Dendritic cell treated with granulocyte-macrophage colony-stimulating factor and Interleukin-4, amounts not matched to agents 40 ng/mL and 50 ng/mL, for 4 days (primary cell): ENCODE data around the gene ILDR1.

Experiments used
- H3K27ac Mint-ChIP-seq: one replicate; pipeline ENCODE4 v1.8.0; 2022; ENCODE audit warnings: mild to moderate bottlenecking, mixed read lengths
- H3K27me3 Mint-ChIP-seq: one replicate; pipeline ENCODE4 v1.8.0; 2022; ENCODE audit warnings: mild to moderate bottlenecking, mixed read lengths
- H3K36me3 Mint-ChIP-seq: one replicate; pipeline ENCODE4 v1.8.0; 2022; ENCODE audit warnings: low read depth, mixed read lengths
- H3K4me1 Mint-ChIP-seq: one replicate; pipeline ENCODE4 v1.8.0; 2022; ENCODE audit warnings: low read depth, mixed read lengths
- H3K4me3 Mint-ChIP-seq: one replicate; pipeline ENCODE4 v1.8.0; 2022; ENCODE audit warnings: mild to moderate bottlenecking, moderate library complexity, mixed read lengths
- H3K9me3 Mint-ChIP-seq: one replicate; pipeline ENCODE4 v1.8.0; 2022; ENCODE audit warnings: mixed read lengths
- intact Hi-C: fragments of 100-400 bp; cut with micrococcal nuclease; formaldehyde crosslinking; loops from one replicate; pipeline ENCODE4 v1.15.0; 2022

The ILDR1 gene

DNA sequence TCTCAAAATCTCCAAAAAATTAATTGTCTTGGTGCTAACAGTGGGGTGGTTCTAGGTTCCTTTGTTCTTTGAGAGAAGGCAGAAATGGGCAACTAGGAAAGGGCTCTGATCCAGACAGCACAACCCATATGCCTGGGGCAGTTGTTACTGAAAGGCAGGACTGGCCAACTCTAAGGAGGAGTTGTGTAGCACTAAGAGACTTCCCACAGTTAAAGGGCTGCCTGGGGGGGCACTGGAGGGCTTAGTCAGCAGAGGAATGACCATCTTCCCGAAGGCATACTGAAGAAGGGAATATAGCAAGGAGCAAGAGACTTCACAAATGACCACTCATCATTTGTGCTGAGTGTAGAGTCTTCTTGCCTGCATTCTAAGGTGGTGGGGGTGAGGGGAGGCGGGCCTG, 15.8 kb downstream of the ILDR1 start:
- Mint-ChIP-seq H3K36me3 (no peaks in the 10 kb centered on the region), H3K4me3 (no peak overlapping the region), H3K27me3 (peaks cover 4% of the 10 kb centered on the region), H3K4me1 (peaks cover 60% of the 10 kb centered on the region), H3K27ac (peak overlapping the region; percentile 89), H3K9me3 (no peaks in the 10 kb centered on the region)
- intact Hi-C loops: loop anchor here (2.0 kb wide), 1 partner anchor 15 kb away; no protein-coding TSS in a partner anchor

DNA sequence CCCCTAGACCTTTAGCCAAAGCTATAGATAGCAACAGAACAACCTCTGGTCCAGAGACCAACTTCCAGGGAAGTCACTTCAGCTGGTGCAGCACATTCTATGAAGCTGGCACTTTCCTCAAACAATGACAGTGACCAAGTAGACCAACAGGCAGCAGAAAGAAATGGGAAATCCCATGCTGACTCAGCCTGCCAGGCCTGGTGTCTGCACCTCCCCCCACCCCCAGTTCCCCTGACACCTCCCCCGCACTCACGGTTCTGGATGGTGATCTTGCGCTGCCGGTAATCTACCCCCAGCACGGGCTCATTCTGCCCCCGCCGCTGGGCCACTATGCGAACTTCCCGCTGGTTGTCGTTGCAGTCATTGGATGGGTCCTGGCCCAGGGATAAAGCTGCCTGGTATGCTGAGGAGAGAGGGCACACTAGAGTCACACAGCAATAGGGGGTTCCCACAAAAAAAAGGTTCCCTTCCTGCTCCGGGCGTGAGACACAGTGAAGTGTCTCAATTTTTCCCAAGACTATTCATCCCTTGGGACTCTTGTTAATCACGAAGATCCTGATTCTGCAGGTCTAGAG, 17.0 kb downstream of the ILDR1 start:
- Mint-ChIP-seq H3K9me3 (no peaks in the 10 kb centered on the region), H3K4me3 (peak overlapping the region; percentile 52), H3K27ac (peak overlapping the region; percentile 89), H3K36me3 (no peaks in the 10 kb centered on the region), H3K27me3 (peaks cover 4% of the 10 kb centered on the region), H3K4me1 (peaks cover 64% of the 10 kb centered on the region)
- intact Hi-C loops: no loop called here

- H3K9me3 Mint-ChIP-seq: no peaks in the 10 kb centered on the region
- H3K4me3 Mint-ChIP-seq: no peak overlapping the region
- H3K36me3 Mint-ChIP-seq: no peaks in the 10 kb centered on the region
- H3K4me1 Mint-ChIP-seq: peaks cover 59% of the 10 kb centered on the region
- peak overlapping the region; percentile 89 for H3K27ac Mint-ChIP-seq
- peaks cover 4% of the 10 kb centered on the region for H3K27me3 Mint-ChIP-seq
- intact Hi-C loops: no loop called here
Observed at GRCh38 chr3:122004107-122004506, 17.9 kb downstream of the ILDR1 start.

GRCh38 chr3:122003606-122004005, 18.4 kb downstream of the ILDR1 start:
- intact Hi-C loops: no loop called here

GRCh38 chr3:122003112-122003511, 18.9 kb downstream of the ILDR1 start:
- H3K4me1 Mint-ChIP-seq: peaks cover 69% of the 10 kb centered on the region
- no peaks in the 10 kb centered on the region for H3K9me3 Mint-ChIP-seq
- no peaks in the 10 kb centered on the region for H3K36me3 Mint-ChIP-seq
- H3K27me3 Mint-ChIP-seq: peaks cover 3% of the 10 kb centered on the region
- H3K27ac Mint-ChIP-seq: peak overlapping the region; percentile 89
- peak overlapping the region; percentile 53 for H3K4me3 Mint-ChIP-seq
- intact Hi-C loops: no loop called here

More at GRCh38 chr3:122003606-122004005, 18.4 kb downstream of the ILDR1 start:
- H3K9me3 Mint-ChIP-seq: no peaks in the 10 kb centered on the region
- no peaks in the 10 kb centered on the region for H3K36me3 Mint-ChIP-seq
- peak overlapping the region; percentile 53 for H3K4me3 Mint-ChIP-seq
- peak overlapping the region; percentile 89 for H3K27ac Mint-ChIP-seq
- H3K27me3 Mint-ChIP-seq: peaks cover 3% of the 10 kb centered on the region
- peaks cover 64% of the 10 kb centered on the region for H3K4me1 Mint-ChIP-seq

DNA sequence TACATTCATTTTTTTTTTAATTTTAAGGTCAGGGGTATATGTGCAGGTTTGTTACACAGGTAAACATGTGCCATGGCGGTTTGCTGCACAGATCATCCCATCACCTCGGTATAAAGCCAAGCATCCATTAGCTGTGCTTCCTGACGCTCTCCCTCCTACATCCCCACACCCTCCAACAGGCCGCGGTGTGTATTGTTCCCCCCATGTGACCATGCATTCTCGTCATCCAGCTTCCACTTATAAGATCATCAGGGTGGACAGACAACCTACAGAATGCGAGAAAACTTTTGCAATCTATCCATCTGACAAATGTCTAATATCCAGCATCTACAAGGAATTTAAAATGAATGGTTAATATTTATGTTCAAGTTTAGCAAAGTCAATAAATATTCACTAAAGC, 19.4 kb downstream of the ILDR1 start:
- Mint-ChIP-seq H3K27me3 (peaks cover 3% of the 10 kb centered on the region), H3K4me3 (peak overlapping the region; percentile 21), H3K9me3 (no peaks in the 10 kb centered on the region), H3K36me3 (no peaks in the 10 kb centered on the region), H3K27ac (peak overlapping the region; percentile 89), H3K4me1 (peaks cover 74% of the 10 kb centered on the region)
- intact Hi-C loops: no loop called here

DNA sequence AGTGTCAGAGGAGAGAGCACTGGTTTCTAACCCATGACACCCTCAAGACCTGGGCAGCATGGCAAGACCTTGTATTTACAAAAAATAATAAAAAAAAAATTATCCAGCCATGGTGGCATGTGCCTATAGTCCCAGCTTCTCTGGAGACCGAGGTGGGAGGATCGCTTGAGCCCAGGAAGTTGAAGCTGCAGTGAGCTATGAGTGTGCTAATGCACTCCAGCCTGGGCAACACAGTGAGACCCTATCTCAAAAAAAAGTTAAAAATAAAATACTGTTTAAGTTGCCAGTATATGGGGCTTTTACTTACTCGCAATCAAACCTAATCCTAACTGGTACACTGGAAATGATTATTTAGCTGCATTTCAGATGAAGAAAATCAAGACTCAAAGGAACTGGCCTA, 20.2 kb downstream of the ILDR1 start:
- H3K4me1 Mint-ChIP-seq: peaks cover 80% of the 10 kb centered on the region

GRCh38 chr3:122000936-122001605, 21.0 kb downstream of the ILDR1 start:
- Mint-ChIP-seq H3K27ac (peak overlapping the region; percentile 60), H3K4me1 (peaks cover 80% of the 10 kb centered on the region), H3K36me3 (no peaks in the 10 kb centered on the region), H3K27me3 (peaks cover 3% of the 10 kb centered on the region), H3K4me3 (no peak overlapping the region), H3K9me3 (no peaks in the 10 kb centered on the region)
- intact Hi-C loops: no loop called here

More for the DNA sequence above, 20.2 kb downstream of the ILDR1 start:
- peaks cover 3% of the 10 kb centered on the region for H3K27me3 Mint-ChIP-seq
- intact Hi-C loops: no loop called here
- H3K36me3 Mint-ChIP-seq: no peaks in the 10 kb centered on the region
- no peak overlapping the region for H3K4me3 Mint-ChIP-seq
- no peaks in the 10 kb centered on the region for H3K9me3 Mint-ChIP-seq
- H3K27ac Mint-ChIP-seq: peak overlapping the region; percentile 89

DNA sequence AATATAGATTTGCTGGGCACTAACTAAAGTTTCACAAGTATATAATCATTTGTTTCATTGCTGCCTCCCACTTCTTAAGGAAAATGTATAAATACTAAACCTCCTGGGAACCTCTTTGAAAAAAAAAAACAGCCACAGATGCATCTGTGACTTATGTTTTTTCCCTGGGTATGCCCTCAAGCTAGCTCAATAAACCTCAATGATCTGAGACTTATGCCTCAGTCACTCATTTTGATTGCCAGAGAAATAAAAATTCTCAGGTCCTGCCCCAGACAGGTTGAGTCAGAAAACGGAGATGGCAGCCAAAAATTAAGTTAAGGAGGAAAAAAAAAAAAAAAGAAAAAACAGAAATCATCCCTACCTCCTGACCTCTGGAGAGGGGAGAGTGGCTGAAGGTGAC, 22.1 kb downstream of the ILDR1 start:
- intact Hi-C loops: loop anchor here (5.0 kb wide), 5 partner anchors 43 to 257 kb away; partner anchors contain the start of genes CD86 and GOLGB1
- Mint-ChIP-seq H3K4me1 (peaks cover 80% of the 10 kb centered on the region), H3K9me3 (no peaks in the 10 kb centered on the region), H3K36me3 (no peaks in the 10 kb centered on the region), H3K4me3 (no peak overlapping the region), H3K27me3 (no peaks in the 10 kb centered on the region), H3K27ac (no peak overlapping the region)

DNA sequence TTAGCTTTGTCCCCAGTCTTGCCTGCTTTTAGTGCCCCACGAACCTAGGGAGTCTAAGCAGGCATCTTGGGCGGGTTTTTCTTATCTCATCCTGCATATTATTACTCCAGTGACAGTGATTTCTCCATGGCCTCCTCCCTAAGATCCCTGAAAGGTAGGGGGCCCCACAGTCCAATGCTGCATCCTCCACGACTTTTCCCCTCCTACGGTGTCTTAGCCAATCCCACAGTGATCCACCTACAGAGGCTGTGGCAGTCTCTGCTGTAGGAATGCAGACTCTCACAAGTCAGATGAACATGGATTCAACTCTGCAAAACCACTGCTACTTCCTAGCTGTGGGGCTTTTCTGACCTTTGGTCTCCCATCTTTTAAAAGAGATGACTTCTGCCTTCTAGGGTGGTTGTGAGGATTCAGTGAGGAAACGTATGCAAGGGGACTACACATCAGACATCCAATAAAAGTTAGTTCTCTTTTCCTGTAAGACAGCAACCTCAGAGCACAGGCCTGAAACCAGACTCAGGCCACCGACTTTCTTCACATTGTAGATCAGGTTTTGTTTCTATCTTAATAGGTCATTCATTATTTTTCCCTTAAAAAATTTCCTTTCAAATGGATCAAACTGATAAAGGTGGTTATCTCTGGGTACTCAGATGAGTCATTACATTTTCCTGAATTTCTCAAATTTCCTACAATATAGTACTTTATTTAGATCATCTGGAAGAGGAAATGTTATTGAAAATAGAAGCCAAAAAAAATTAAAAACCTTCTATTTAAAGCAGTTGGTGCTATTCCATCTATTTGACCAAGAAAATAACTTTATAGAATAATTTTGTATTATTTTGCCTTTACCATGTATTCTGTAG, 23.2 kb downstream of the ILDR1 start:
- intact Hi-C loops: loop anchor here (5.0 kb wide), 5 partner anchors 42 to 258 kb away; partner anchors contain the start of genes CD86 and GOLGB1
- Mint-ChIP-seq H3K4me3 (peak overlapping the region; percentile 28), H3K36me3 (no peaks in the 10 kb centered on the region), H3K9me3 (no peaks in the 10 kb centered on the region), H3K4me1 (peaks cover 80% of the 10 kb centered on the region), H3K27ac (peak overlapping the region; percentile 79), H3K27me3 (no peaks in the 10 kb centered on the region)

DNA sequence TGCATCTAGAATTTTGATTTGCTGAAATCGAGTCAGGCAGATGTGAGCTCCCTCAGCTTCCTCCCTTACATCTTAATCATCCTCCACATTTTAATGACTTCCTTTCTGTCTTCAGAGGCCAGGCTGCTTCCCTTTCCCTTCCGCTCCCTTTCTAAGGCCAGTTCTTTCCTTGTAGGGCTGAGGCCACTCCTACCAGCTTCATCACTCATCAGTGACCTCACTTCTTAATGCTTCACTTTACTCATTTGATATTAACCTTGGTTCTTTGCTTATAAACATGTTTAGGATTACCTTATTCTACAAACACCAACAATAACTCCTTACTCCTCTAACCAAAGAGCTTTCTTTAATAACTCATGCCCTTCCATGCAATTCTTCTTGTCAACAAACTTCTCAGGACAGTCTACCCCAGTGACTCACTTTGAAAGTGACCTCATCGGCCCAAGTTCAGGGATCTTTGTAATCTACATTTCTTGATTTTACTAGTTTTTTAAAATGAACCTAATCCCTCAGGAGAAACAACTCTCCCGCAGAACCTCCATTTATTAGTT, 23.9 kb downstream of the ILDR1 start:
- H3K27me3 Mint-ChIP-seq: no peaks in the 10 kb centered on the region
- no peaks in the 10 kb centered on the region for H3K9me3 Mint-ChIP-seq
- H3K4me3 Mint-ChIP-seq: no peak overlapping the region
- peaks cover 80% of the 10 kb centered on the region for H3K4me1 Mint-ChIP-seq
- intact Hi-C loops: loop anchor here (5.0 kb wide), 5 partner anchors 41 to 259 kb away; partner anchors contain the start of genes CD86 and GOLGB1
- H3K27ac Mint-ChIP-seq: peak overlapping the region; percentile 79
- H3K36me3 Mint-ChIP-seq: no peaks in the 10 kb centered on the region

- no peak overlapping the region for H3K4me3 Mint-ChIP-seq
- intact Hi-C loops: loop anchor here (5.0 kb wide), 5 partner anchors 40 to 260 kb away; partner anchors contain the start of genes CD86 and GOLGB1
Observed at GRCh38 chr3:121997372-121997771, 24.7 kb downstream of the ILDR1 start.

DNA sequence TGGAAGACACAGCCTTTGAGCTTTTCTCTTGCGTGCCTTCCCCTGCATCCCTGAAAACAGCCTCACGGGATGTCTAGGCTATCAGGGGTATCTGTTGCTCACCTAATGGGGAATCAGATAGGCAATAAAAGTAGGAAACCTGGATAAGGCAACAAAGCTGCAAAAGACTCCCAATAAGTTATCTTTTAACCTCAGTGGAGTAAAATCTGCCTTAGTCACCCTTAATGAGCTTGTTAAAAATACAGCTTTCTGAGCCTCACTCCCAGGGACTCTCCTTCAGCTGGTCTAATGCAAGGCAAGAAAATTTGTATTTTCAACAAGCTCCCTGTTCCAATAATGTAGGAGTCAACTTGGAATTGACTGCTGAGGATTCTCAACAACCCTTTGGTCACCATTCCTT, 25.6 kb downstream of the ILDR1 start:
- intact Hi-C loops: loop anchor here (5.0 kb wide), 5 partner anchors 39 to 261 kb away; partner anchors contain the start of genes CD86 and GOLGB1
- Mint-ChIP-seq H3K9me3 (no peaks in the 10 kb centered on the region), H3K4me3 (no peak overlapping the region), H3K36me3 (no peaks in the 10 kb centered on the region), H3K27ac (peak overlapping the region; percentile 79), H3K27me3 (no peaks in the 10 kb centered on the region), H3K4me1 (peaks cover 68% of the 10 kb centered on the region)

More at GRCh38 chr3:121997372-121997771, 24.7 kb downstream of the ILDR1 start:
- H3K27ac Mint-ChIP-seq: peak overlapping the region; percentile 79
- peaks cover 74% of the 10 kb centered on the region for H3K4me1 Mint-ChIP-seq
- no peaks in the 10 kb centered on the region for H3K27me3 Mint-ChIP-seq
- no peaks in the 10 kb centered on the region for H3K36me3 Mint-ChIP-seq
- H3K9me3 Mint-ChIP-seq: no peaks in the 10 kb centered on the region
